HFFc6 (cell line): ENCODE results near the gene XPC. TPM values are rescaled to one million over a fixed set of nuclear protein-coding genes. Genes with fewer than 3 reads are reported as not detected.

Experiments used
- DNase-seq: peaks from one replicate; pipeline ENCODE4 v3.0.0-alpha.2; 2018
- H3K27ac Mint-ChIP-seq: 2 replicates; pipeline ENCODE4 v1.8.0; 2020; ENCODE audit warnings: mild to moderate bottlenecking, mixed read lengths
- H3K27me3 Mint-ChIP-seq: 2 replicates; pipeline ENCODE4 v1.8.0; 2021; ENCODE audit warnings: mild to moderate bottlenecking, moderate library complexity, mixed read lengths; ENCODE audit not compliant: insufficient read depth
- H3K36me3 Mint-ChIP-seq: 2 replicates; pipeline ENCODE4 v1.8.0; 2021; ENCODE audit warnings: low read depth, mixed read lengths
- H3K4me1 Mint-ChIP-seq: 2 replicates; pipeline ENCODE4 v1.8.0; 2020; ENCODE audit warnings: low read depth, mixed read lengths
- H3K4me3 Mint-ChIP-seq: 2 replicates; pipeline ENCODE4 v1.8.0; 2020; ENCODE audit warnings: mild to moderate bottlenecking, moderate library complexity, mixed read lengths
- H3K9me3 Mint-ChIP-seq: 2 replicates; pipeline ENCODE4 v1.8.0; 2020; ENCODE audit warnings: mild to moderate bottlenecking, mixed read lengths
- total RNA-seq, 6 experiments: library from RNA; stranded (reverse); fragmentation: NEBNext Ultra II Directional; extraction: Animal tissue kit (Norgen Biotek cat#: 25700); gene quantifications; 2 replicates in 1 of 6; 3 replicates in 5 of 6; pipeline ENCODE4 v1.2.3, GENCODE V29; 2021
- TF ChIP-seq, protein P1 (sequence below): fragments of 200-600 bp; sonication (generic); IDR thresholded peaks from 2 replicates; pipeline ENCODE4 v1.5.0; 2021; ENCODE audit warnings: antibody characterized with exemption, mild to moderate bottlenecking

XPC gene
- total RNA-seq, 6 experiments from 2014 or later = 38.7 to 40.3 (median 39.5) TPM

GRCh38 chr3:14156201-14156600 is 22.2 kb downstream of the XPC start:
- peaks cover 3% of the 10 kb centered on the region; the same call in 1 of the 2 replicates for H3K27me3 Mint-ChIP-seq
- TF ChIP-seq, protein P1, sequence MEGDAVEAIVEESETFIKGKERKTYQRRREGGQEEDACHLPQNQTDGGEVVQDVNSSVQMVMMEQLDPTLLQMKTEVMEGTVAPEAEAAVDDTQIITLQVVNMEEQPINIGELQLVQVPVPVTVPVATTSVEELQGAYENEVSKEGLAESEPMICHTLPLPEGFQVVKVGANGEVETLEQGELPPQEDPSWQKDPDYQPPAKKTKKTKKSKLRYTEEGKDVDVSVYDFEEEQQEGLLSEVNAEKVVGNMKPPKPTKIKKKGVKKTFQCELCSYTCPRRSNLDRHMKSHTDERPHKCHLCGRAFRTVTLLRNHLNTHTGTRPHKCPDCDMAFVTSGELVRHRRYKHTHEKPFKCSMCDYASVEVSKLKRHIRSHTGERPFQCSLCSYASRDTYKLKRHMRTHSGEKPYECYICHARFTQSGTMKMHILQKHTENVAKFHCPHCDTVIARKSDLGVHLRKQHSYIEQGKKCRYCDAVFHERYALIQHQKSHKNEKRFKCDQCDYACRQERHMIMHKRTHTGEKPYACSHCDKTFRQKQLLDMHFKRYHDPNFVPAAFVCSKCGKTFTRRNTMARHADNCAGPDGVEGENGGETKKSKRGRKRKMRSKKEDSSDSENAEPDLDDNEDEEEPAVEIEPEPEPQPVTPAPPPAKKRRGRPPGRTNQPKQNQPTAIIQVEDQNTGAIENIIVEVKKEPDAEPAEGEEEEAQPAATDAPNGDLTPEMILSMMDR = no peak
- H3K4me3 Mint-ChIP-seq = no peak overlapping the region
- DNase-seq = no peak
- H3K4me1 Mint-ChIP-seq = peaks cover under 1% of the 10 kb centered on the region; the same call in 1 of the 2 replicates
- peaks cover 57% of the 10 kb centered on the region for H3K36me3 Mint-ChIP-seq
- H3K9me3 Mint-ChIP-seq = peaks cover 4% of the 10 kb centered on the region
- H3K27ac Mint-ChIP-seq = peak overlapping the region; percentile 44; the same call in 1 of the 2 replicates

DNA sequence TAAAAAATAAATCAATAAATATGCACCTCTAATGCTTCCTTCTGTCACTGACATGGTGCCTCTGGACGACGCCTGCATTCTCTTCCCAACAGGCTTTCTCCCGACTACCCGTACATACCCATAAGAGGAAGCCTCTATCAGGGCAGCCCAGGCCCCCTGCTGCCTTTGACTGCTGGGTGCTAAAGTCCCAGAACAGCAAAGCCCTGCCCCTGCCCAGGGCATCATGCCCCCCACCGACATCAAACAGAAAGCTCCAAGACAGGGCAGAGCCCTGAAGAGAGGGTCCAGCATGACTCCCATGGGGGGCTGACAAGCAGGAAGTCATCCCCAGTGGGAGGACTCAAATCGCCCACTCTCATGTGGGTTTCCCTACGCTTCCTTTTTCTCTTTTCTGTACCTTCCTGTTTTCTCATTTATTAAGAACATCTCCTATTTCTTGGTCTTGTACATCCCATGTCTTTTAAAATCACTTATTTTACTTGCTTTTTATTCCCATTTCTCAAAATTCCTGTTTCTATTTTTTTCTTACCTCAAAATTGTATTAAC is 23.4 kb downstream of the XPC start:
- TF ChIP-seq, protein P1 = no peak
- Mint-ChIP-seq H3K27ac (no peak overlapping the region), H3K36me3 (peaks cover 45% of the 10 kb centered on the region), H3K9me3 (no peaks in the 10 kb centered on the region), H3K4me1 (peaks cover 12% of the 10 kb centered on the region), H3K4me3 (no peak overlapping the region), H3K27me3 (peaks cover 3% of the 10 kb centered on the region; the same call in 1 of the 2 replicates)
- no peak for DNase-seq

GRCh38 chr3:14154276-14154675 is 24.1 kb downstream of the XPC start:
- TF ChIP-seq, protein P1 = no peak
- DNase-seq = no peak
- no peaks in the 10 kb centered on the region for H3K9me3 Mint-ChIP-seq
- no peak overlapping the region for H3K27ac Mint-ChIP-seq
- peaks cover 44% of the 10 kb centered on the region for H3K36me3 Mint-ChIP-seq
- H3K4me1 Mint-ChIP-seq = peaks cover 12% of the 10 kb centered on the region
- H3K27me3 Mint-ChIP-seq = peaks cover 3% of the 10 kb centered on the region; the same call in 1 of the 2 replicates
- H3K4me3 Mint-ChIP-seq = no peak overlapping the region

GRCh38 chr3:14153663-14154062 is 24.7 kb downstream of the XPC start:
- peaks cover 12% of the 10 kb centered on the region for H3K4me1 Mint-ChIP-seq
- H3K27ac Mint-ChIP-seq = no peak overlapping the region
- peaks cover 3% of the 10 kb centered on the region; the same call in 1 of the 2 replicates for H3K27me3 Mint-ChIP-seq
- no peak overlapping the region for H3K4me3 Mint-ChIP-seq
- H3K36me3 Mint-ChIP-seq = peaks cover 38% of the 10 kb centered on the region
- H3K9me3 Mint-ChIP-seq = no peaks in the 10 kb centered on the region
- TF ChIP-seq, protein P1 = no peak
- DNase-seq = no peak

- peaks cover 12% of the 10 kb centered on the region for H3K4me1 Mint-ChIP-seq
- H3K27ac Mint-ChIP-seq = no peak overlapping the region; the same call in 1 of the 2 replicates
- H3K9me3 Mint-ChIP-seq = no peaks in the 10 kb centered on the region
- H3K4me3 Mint-ChIP-seq = no peak overlapping the region
- TF ChIP-seq, protein P1 = no peak
- peaks cover 32% of the 10 kb centered on the region for H3K36me3 Mint-ChIP-seq
- peaks cover 3% of the 10 kb centered on the region; the same call in 1 of the 2 replicates for H3K27me3 Mint-ChIP-seq
- no peak for DNase-seq
Observed at GRCh38 chr3:14152963-14153355, 25.4 kb downstream of the XPC start.
